GM12878 (cell line): Measurements from ENCODE around the gene RPE65. TPM values are rescaled to one million over a fixed set of nuclear protein-coding genes. Genes with fewer than 3 reads are reported as not detected.
A peak's percentile ranks its signal among the peaks of the same experiment; 100 is the strongest.

ENCODE experiments used
- ATAC-seq: fragments of 200-7000 bp; cut with Tn5 transposase; 3 replicates; pipeline ENCODE4 v1.9.1; 2020; ENCODE audit warnings: mild to moderate bottlenecking, moderate library complexity
- BruUV-seq: library from RNA; stranded (reverse); fragments of 400-500 nt; replicated peaks from 2 replicates; lab custom pipeline; 2021; lab: Mats Ljungman, UMichigan
- CTCF ChIA-PET: fragments of 300-600 bp; sonication (Branson Sonifier 250); formaldehyde crosslinking; extraction: SDS; loops from one replicate; lab custom pipeline; 2021; ENCODE audit warnings: inconsistent platforms; lab: Yijun Ruan, JAX
- POLR2A ChIA-PET: fragments of 350-600 bp; formaldehyde crosslinking; extraction: SDS; loops from one replicate; lab custom pipeline; 2021; ENCODE audit warnings: inconsistent platforms; lab: Charles Lee
- RAD21 ChIA-PET: fragments of 300-600 bp; sonication (Branson Sonifier 250); formaldehyde crosslinking; loops from one replicate; lab custom pipeline; 2023; ENCODE audit warnings: antibody characterized with exemption; ENCODE audit not compliant: unreplicated experiment; lab: Charles Lee
- SMC1A ChIA-PET: fragments of 300-600 bp; sonication (Branson Sonifier 250); formaldehyde crosslinking; loops from one replicate; lab custom pipeline; 2023; ENCODE audit not compliant: unreplicated experiment, uncharacterized antibody; lab: Charles Lee
- DNase-seq: peaks from one replicate; pipeline ENCODE4 v3.0.0-alpha.2; 2011; ENCODE audit warnings: low read depth, low spot score
- FAIRE-seq: peaks from 3 replicates; lab custom pipeline; 2011; peaks lifted over from hg19 to GRCh38; lab: Jason Lieb, UNC
- H2AFZ ChIP-seq: 2 replicates; pipeline ENCODE4 v1.6.0; 2011; ENCODE audit warnings: low read depth, low read length, control low read depth; ENCODE audit not compliant: control insufficient read depth
- H3K27ac ChIP-seq: 2 replicates; pipeline ENCODE4 v1.5.1; 2011; ENCODE audit warnings: control low read depth; ENCODE audit not compliant: control insufficient read depth, insufficient read depth
- H3K27me3 ChIP-seq, 2 experiments: replicated peaks in 1 of 2; 2 replicates each; pipeline versions ENCODE4 v1.6.0 to v1.6.1; 2011; ENCODE audit warnings: low read length in 1 of 2; ENCODE audit not compliant: control insufficient read depth in 2 of 2, insufficient read depth in 2 of 2
- H3K36me3 ChIP-seq, 2 experiments: 2 replicates each; pipeline ENCODE4 v1.5.1; 2011; ENCODE audit warnings: low read length in 1 of 2; ENCODE audit not compliant: control insufficient read depth in 2 of 2, insufficient read depth in 2 of 2
- H3K4me1 ChIP-seq: 2 replicates; pipeline ENCODE4 v1.6.1; 2011; ENCODE audit warnings: mild to moderate bottlenecking, low read length, moderate library complexity, mixed read lengths; ENCODE audit not compliant: control insufficient read depth, insufficient read depth
- H3K4me2 ChIP-seq: 2 replicates; pipeline ENCODE4 v1.6.0; 2011; ENCODE audit warnings: control low read depth; ENCODE audit not compliant: control insufficient read depth, insufficient read depth
- H3K4me3 ChIP-seq: fragments of 200-600 bp; sonication (generic); 2 replicates; pipeline ENCODE4 v1.5.1; 2016
- H3K79me2 ChIP-seq: 2 replicates; pipeline ENCODE4 v1.6.0; 2011; ENCODE audit warnings: low read length; ENCODE audit not compliant: control insufficient read depth, insufficient read depth
- H3K9ac ChIP-seq: 2 replicates; pipeline ENCODE4 v1.8.0; 2011; ENCODE audit warnings: low read length, control low read depth, mixed read lengths; ENCODE audit not compliant: control insufficient read depth, insufficient read depth
- H3K9me3 ChIP-seq: replicated peaks from 3 replicates; pipeline ENCODE4 v1.5.1; 2011; ENCODE audit warnings: mild to moderate bottlenecking, low read length; ENCODE audit not compliant: control insufficient read depth, insufficient read depth
- H4K20me1 ChIP-seq: 2 replicates; pipeline ENCODE4 v1.6.0; 2011; ENCODE audit not compliant: control insufficient read depth, insufficient read depth
- EGR1 ChIP-seq, 2 experiments: IDR thresholded peaks; 1 replicate in 1 of 2; 2 replicates in 1 of 2; pipeline ENCODE4 v1.6.1; 2011 to 2012; ENCODE audit warnings: low read depth in 2 of 2, low read length in 2 of 2, borderline replicate concordance in 1 of 2, mild to moderate bottlenecking in 1 of 2, moderate library complexity in 1 of 2
- KDM1A ChIP-seq: fragments of 200-600 bp; sonication (generic); IDR thresholded peaks from 2 replicates; pipeline ENCODE4 v1.6.1; 2016; ENCODE audit warnings: borderline replicate concordance
- NFIC ChIP-seq: IDR thresholded peaks from 2 replicates; pipeline ENCODE4 v1.6.1; 2012; ENCODE audit warnings: low read depth, mild to moderate bottlenecking, inconsistent platforms, low read length, moderate library complexity
- NR2C2 ChIP-seq: IDR thresholded peaks from 2 replicates; pipeline ENCODE4 v1.6.1; 2011; ENCODE audit warnings: borderline replicate concordance, low read depth; ENCODE audit not compliant: control insufficient read depth, insufficient read length
- SMARCA5 ChIP-seq: fragments of 450-650 bp; IDR thresholded peaks from 2 replicates; pipeline ENCODE4 v1.6.1; 2017; ENCODE audit warnings: mild to moderate bottlenecking
- SRF ChIP-seq, 2 experiments: IDR thresholded peaks; 2 replicates each; pipeline ENCODE4 v1.6.1; 2011; ENCODE audit warnings: low read depth in 2 of 2, low read length in 2 of 2, mild to moderate bottlenecking in 1 of 2, moderate library complexity in 1 of 2
- ZNF217 ChIP-seq: fragments of 450-650 bp; IDR thresholded peaks from 2 replicates; pipeline ENCODE4 v1.6.1; 2017; ENCODE audit warnings: antibody characterized with exemption, mild to moderate bottlenecking
- WGBS: methylation state at CpG from one replicate; pipeline ENCODE4 v1.1.6; 2016; ENCODE audit warnings: low lambda C conversion rate; ENCODE audit not compliant: insufficient replicate concordance, insufficient coverage; ENCODE audit errors: missing lambda C conversion rate; 5-methylcytosine and 5-hydroxymethylcytosine counted together
- in situ Hi-C: fragments of 300-500 bp; cut with MboI; formaldehyde crosslinking; loops from 9 replicates; pipeline ENCODE4 v1.14.3; 2018; ENCODE audit warnings: mixed read lengths
- intact Hi-C: fragments of 100-400 bp; cut with micrococcal nuclease; formaldehyde crosslinking; loops from one replicate; pipeline ENCODE4 v1.14.2; 2022; ENCODE audit not compliant: unreplicated experiment
- polyA plus RNA-seq, 11 experiments: library from polyadenylated mRNA; depleted of rRNA in 4 of 11; unstranded in 6 of 11; stranded (reverse) in 5 of 11; fragments of >200 nt; fragmentation: Nextera tagmentation in 4 of 11; fragmentation: Illumina TruSeq in 1 of 11; extraction: Ambion mirVana in 4 of 11; extraction: Trizol in 1 of 11; gene quantifications; 1 replicate in 1 of 11; 2 replicates in 10 of 11; pipeline versions ENCODE4 v1.2.1 to v1.2.3, GENCODE V29; 2011 to 2016; ENCODE audit warnings: inconsistent platforms in 2 of 11, missing spikeins in 2 of 11, low read depth in 1 of 11
- total RNA-seq, 4 experiments: library from RNA; depleted of rRNA in 3 of 4; stranded (reverse); fragments of >200 nt in 3 of 4; fragmentation: Illumina TruSeq in 1 of 4; extraction: Trizol in 1 of 4; gene quantifications; 2 replicates each; pipeline versions ENCODE4 v1.2.1 to v1.2.3, GENCODE V29; 2013 to 2021
- TF ChIP-seq, protein P1 (sequence below): IDR thresholded peaks from 2 replicates; pipeline ENCODE4 v1.6.1; 2011; ENCODE audit warnings: low read depth, low read length, improper control_type of control experiment, borderline replicate concordance
- TF ChIP-seq, protein P2 (sequence below): IDR thresholded peaks from 2 replicates; pipeline ENCODE4 v1.6.1; 2012; ENCODE audit warnings: improper control_type of control experiment, low read depth, low read length; ENCODE audit not compliant: insufficient replicate concordance

Gene RPE65
- total and polyA plus RNA-seq, 10 of the 15 experiments (the other 5 are each of a cell fraction or from before 2014, with no cell fraction given): not detected

DNA sequence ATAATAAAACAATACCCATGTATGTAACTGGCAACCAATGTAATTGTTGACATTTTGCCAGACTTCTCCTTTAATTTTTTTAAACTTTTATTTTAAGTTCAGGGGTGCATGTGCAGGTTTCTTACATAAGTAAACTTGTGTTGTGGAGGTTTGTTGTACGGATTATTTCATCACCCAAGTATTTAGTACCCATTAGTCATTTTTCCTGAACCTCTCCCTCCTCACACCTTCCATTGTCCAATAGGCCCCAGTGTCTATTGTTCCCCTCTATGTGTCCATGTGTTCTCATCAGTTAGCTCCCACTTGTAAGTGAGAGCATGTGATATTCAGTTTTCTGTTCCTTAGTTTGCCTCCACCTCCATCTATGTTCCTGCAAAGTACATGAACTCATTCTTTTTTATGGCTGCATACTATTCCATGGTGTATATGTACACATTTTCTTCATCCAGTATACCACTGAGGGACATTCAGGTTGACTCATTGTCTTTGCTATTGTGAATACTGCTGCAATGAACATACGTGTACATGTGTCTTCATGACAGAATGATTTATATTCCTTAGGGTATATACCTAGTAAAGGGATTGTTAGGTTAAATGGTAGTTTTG is 40.4 kb upstream of the RPE65 start:
- Histone ChIP-seq H3K36me3 (no peaks in the 10 kb centered on the region; a peak in 2 of 4 replicates), H3K4me3 (no peak overlapping the region), H3K9me3 (no peaks in the 10 kb centered on the region), H3K79me2 (peaks cover 10% of the 10 kb centered on the region), H2AFZ (peak overlapping the region; percentile 23; the same call in 1 of the 2 replicates), H4K20me1 (no peaks in the 10 kb centered on the region), H3K9ac (no peak overlapping the region), H3K4me1 (no peaks in the 10 kb centered on the region), H3K27ac (no peak overlapping the region), H3K27me3 (no peaks in the 10 kb centered on the region), H3K4me2 (no peak overlapping the region)
- TF ChIP-seq SRF (IDR thresholded peaks at IDR 0.05; ENCODE audit: low read depth in 2 of 2, low read length in 2 of 2): no peak
- no peak for TF ChIP-seq EGR1 (IDR thresholded peaks at IDR 0.05; ENCODE audit: borderline replicate concordance in 1 of 2, low read depth in 2 of 2, low read length in 2 of 2)
- 0 out of 2 replicates have a peak, but pooled peaks have one; percentile 46 for TF ChIP-seq SMARCA5
- peak; percentile 77; the same call in 1 of the 2 replicates for TF ChIP-seq ZNF217
- CTCF ChIA-PET: no interaction called here
- RAD21 ChIA-PET: no interaction called here
- SMC1A ChIA-PET: no interaction called here
- ATAC-seq (no peak), DNase-seq (no peak), FAIRE-seq (no peak)
- intact Hi-C loops (no loop called here), in situ Hi-C loops (no loop called here)
- POLR2A ChIA-PET: no interaction called here
- BruUV-seq: no TSS peak
- WGBS: 100% methylated on average over 2 of the region's 2 CpGs

DNA sequence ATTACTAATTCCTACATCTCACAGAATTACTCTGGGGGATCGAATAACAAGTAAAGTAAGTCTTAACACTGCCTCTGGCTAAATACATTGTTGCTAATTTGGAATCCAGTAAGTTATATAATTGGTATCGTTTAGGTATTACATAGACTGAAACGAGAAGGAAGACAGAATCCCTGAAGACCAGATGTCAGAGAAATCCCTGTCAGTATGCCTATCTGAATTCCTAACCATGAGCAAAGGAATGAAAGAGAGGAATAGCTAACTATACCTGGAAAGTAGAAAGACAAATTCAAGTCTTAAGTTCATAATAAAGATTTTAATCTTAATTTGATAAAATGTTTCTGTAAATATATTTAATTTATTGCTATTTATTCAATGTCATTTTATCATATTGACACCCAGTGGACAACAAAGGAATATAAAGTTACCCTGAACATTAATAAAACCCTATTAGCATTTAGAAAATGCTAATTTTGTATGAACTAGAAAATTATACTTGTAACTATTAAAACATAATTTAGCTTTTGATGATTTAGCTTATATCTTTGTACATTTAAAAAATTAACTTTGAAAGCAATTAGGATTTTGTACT is 35.8 kb upstream of the RPE65 start:
- ChIA-PET RAD21 (no interaction called here), SMC1A (interaction anchor here (2.3 kb wide), 1 partner anchor 10 kb away, joined by 17 read pairs; no protein-coding TSS in a partner anchor), CTCF (interaction anchor here (1.3 to 1.4 kb wide), 2 partner anchors 8 to 9 kb away, joined by 4 read pairs; no protein-coding TSS in a partner anchor), POLR2A (interaction anchor here (1.0 kb wide), 1 partner anchor 10 kb away, joined by 3 read pairs; no protein-coding TSS in a partner anchor)
- Histone ChIP-seq H3K79me2 (peaks cover 3% of the 10 kb centered on the region), H3K27ac (no peak overlapping the region), H3K4me2 (no peak overlapping the region), H3K4me1 (no peaks in the 10 kb centered on the region), H3K36me3 (peaks cover 0 to 6% of the 10 kb centered on the region in 2 experiments; a peak in 2 of 4 replicates), H3K9ac (no peak overlapping the region), H3K27me3 (no peaks in the 10 kb centered on the region), H3K4me3 (no peak overlapping the region), H2AFZ (no peak overlapping the region), H3K9me3 (no peaks in the 10 kb centered on the region), H4K20me1 (no peaks in the 10 kb centered on the region)
- ATAC-seq (no peak), FAIRE-seq (no peak), DNase-seq (no peak)
- BruUV-seq: no TSS peak
- in situ Hi-C loops: no loop called here
- intact Hi-C loops: no loop called here
- WGBS: 82% methylated on average over 3 of the region's 3 CpGs
- no peak for TF ChIP-seq KDM1A
- TF ChIP-seq NR2C2: no peak
- TF ChIP-seq, protein P1, sequence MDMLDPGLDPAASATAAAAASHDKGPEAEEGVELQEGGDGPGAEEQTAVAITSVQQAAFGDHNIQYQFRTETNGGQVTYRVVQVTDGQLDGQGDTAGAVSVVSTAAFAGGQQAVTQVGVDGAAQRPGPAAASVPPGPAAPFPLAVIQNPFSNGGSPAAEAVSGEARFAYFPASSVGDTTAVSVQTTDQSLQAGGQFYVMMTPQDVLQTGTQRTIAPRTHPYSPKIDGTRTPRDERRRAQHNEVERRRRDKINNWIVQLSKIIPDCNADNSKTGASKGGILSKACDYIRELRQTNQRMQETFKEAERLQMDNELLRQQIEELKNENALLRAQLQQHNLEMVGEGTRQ: no peak
- TF ChIP-seq NFIC: no peak
- TF ChIP-seq, protein P2, sequence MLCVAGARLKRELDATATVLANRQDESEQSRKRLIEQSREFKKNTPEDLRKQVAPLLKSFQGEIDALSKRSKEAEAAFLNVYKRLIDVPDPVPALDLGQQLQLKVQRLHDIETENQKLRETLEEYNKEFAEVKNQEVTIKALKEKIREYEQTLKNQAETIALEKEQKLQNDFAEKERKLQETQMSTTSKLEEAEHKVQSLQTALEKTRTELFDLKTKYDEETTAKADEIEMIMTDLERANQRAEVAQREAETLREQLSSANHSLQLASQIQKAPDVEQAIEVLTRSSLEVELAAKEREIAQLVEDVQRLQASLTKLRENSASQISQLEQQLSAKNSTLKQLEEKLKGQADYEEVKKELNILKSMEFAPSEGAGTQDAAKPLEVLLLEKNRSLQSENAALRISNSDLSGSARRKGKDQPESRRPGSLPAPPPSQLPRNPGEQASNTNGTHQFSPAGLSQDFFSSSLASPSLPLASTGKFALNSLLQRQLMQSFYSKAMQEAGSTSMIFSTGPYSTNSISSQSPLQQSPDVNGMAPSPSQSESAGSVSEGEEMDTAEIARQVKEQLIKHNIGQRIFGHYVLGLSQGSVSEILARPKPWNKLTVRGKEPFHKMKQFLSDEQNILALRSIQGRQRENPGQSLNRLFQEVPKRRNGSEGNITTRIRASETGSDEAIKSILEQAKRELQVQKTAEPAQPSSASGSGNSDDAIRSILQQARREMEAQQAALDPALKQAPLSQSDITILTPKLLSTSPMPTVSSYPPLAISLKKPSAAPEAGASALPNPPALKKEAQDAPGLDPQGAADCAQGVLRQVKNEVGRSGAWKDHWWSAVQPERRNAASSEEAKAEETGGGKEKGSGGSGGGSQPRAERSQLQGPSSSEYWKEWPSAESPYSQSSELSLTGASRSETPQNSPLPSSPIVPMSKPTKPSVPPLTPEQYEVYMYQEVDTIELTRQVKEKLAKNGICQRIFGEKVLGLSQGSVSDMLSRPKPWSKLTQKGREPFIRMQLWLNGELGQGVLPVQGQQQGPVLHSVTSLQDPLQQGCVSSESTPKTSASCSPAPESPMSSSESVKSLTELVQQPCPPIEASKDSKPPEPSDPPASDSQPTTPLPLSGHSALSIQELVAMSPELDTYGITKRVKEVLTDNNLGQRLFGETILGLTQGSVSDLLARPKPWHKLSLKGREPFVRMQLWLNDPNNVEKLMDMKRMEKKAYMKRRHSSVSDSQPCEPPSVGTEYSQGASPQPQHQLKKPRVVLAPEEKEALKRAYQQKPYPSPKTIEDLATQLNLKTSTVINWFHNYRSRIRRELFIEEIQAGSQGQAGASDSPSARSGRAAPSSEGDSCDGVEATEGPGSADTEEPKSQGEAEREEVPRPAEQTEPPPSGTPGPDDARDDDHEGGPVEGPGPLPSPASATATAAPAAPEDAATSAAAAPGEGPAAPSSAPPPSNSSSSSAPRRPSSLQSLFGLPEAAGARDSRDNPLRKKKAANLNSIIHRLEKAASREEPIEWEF: no peak
